ENCODE measurements around the gene SNAPC5.

Gene SNAPC5

DNA sequence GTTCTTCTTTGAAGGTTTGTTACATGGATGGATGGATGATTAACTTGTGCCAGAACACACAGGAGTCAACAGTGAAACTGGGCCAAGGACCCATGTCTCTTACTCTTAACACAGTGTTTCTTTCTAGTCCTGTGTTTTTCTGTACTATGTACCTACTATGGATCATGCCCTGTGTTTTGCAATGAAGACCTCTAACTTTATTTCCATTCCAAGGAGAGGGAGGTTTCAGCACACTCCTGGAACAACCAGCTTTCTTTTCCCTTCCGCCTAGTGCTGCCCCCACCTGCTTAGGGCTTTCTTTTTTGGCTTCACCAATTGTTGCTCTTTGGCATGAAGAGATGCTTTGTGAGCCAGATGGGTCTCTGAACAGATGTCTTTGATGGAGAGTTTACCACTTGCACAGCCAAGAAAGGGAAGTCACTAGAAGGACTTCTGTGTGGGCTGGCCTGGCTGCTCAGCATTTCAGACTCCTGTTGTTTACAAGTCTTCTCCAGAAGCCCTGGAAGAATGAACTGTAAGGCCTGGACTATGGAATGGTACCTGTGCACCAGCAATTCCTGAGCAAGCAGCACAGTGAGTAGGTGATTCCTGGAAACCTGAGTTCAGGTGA, 44.5 kb downstream of the SNAPC5 start:
- DNase-seq: no peak

DNA sequence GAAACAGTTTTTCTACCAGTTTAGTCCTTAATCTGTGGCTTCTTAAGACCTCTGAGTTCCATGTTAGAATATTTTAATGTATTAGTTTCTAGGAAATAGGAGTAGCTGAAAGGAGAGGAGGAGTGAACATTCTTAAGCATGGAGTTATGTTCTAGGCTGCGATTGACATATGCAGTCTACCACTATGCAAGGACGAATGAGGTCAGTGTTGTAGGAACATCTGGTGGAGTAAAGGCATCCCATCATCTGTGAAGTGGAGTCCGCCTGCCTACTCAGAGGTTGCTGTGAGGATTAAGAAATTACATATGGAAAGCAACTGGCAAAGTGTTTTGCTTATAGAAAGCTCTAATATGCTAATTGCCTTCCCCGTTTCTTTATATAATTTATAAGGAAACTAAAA, 45.1 kb downstream of the SNAPC5 start:
- no peak for DNase-seq
